Urinary bladder (tissue), 4 donors: ENCODE measurements around the gene ASPHD1. TPM values are rescaled to one million over a fixed set of nuclear protein-coding genes. Genes with fewer than 3 reads are reported as not detected.
"Not testable (repeated sequence)": the region's sequence is repeated elsewhere in the genome, so short reads cannot be mapped to it uniquely, and the experiment has no call there.

Experiments
- DNase-seq: peaks from one replicate; pipeline ENCODE4 v3.0.0-alpha.2; 2015; ENCODE audit errors: extremely low spot score
- H3K27ac ChIP-seq: one replicate; pipeline ENCODE4 v1.5.1; 2013; ENCODE audit warnings: low read depth, mild to moderate bottlenecking, moderate library complexity
- H3K36me3 ChIP-seq: one replicate; pipeline ENCODE4 v1.6.1; 2013; ENCODE audit warnings: mild to moderate bottlenecking, moderate library complexity; ENCODE audit not compliant: insufficient read depth
- H3K4me1 ChIP-seq: one replicate; pipeline ENCODE4 v1.6.1; 2013; ENCODE audit warnings: mild to moderate bottlenecking, moderate library complexity; ENCODE audit not compliant: insufficient read depth
- H3K4me3 ChIP-seq: one replicate; pipeline ENCODE4 v1.5.1; 2013; ENCODE audit warnings: low read depth, low read length
- WGBS: extraction: QIAGEN DNeasy Blood & Tissue Kit; methylation state at CpG from one replicate; pipeline ENCODE4 v1.1.7; 2013; 5-methylcytosine and 5-hydroxymethylcytosine counted together
- polyA plus RNA-seq: library from polyadenylated mRNA; stranded (reverse); fragments of 200-250 nt; gene quantifications from one replicate; pipeline ENCODE4 v1.2.3, GENCODE V29; 2013
- total RNA-seq: library from RNA; depleted of rRNA; stranded (reverse); fragments of >200 nt; gene quantifications from one replicate; pipeline ENCODE4 v1.2.3, GENCODE V29; 2014
- donor health status: healthy with polysubstance abuse.
- donor health status: healthy.

ASPHD1 gene
- total and polyA plus RNA-seq, 2 donors, result 0.16 to 1.1 TPM

GRCh38 chr16:29868396-29869009, 31.8 kb upstream of the ASPHD1 start:
- WGBS, result 66% methylated on average over 8 of the region's 8 CpGs
- no peaks in the 10 kb centered on the region for H3K36me3 ChIP-seq
- H3K4me1 ChIP-seq, result no peaks in the 10 kb centered on the region
- H3K4me3 ChIP-seq, result no peak overlapping the region
- no peak overlapping the region for H3K27ac ChIP-seq
- DNase-seq, result no peak

- H3K4me3 ChIP-seq, H3K36me3 ChIP-seq, H3K4me1 ChIP-seq, DNase-seq, H3K27ac ChIP-seq: not testable (repeated sequence)
- WGBS, result 83% methylated on average over 8 of the region's 8 CpGs
Measured at GRCh38 chr16:29869067-29869466, 31.2 kb upstream of the ASPHD1 start.

- H3K27ac ChIP-seq, result no peak overlapping the region
- DNase-seq, result no peak
- WGBS, result 91% methylated on average over 16 of the region's 16 CpGs
- H3K4me1 ChIP-seq, result no peaks in the 10 kb centered on the region
- H3K4me3 ChIP-seq, result no peak overlapping the region
- H3K36me3 ChIP-seq, result no peaks in the 10 kb centered on the region
Measured at GRCh38 chr16:29871822-29872546, 28.3 kb upstream of the ASPHD1 start.

- H3K36me3 ChIP-seq, result no peaks in the 10 kb centered on the region
- H3K4me1 ChIP-seq, result no peaks in the 10 kb centered on the region
- no peak for DNase-seq
- H3K27ac ChIP-seq, result no peak overlapping the region
- H3K4me3 ChIP-seq, result no peak overlapping the region
- WGBS, result 91% methylated on average over 26 of the region's 26 CpGs
Measured at GRCh38 chr16:29873319-29873718, 27.0 kb upstream of the ASPHD1 start.

GRCh38 chr16:29875206-29875605, 25.1 kb upstream of the ASPHD1 start:
- WGBS, result 92% methylated on average over 6 of the region's 6 CpGs

GRCh38 chr16:29876217-29876593, 24.1 kb upstream of the ASPHD1 start:
- no peak overlapping the region for H3K27ac ChIP-seq
- no peak overlapping the region for H3K4me3 ChIP-seq
- DNase-seq, result no peak
- 28% methylated on average over 18 of the region's 18 CpGs for WGBS
- H3K4me1 ChIP-seq, result no peaks in the 10 kb centered on the region
- H3K36me3 ChIP-seq, result no peaks in the 10 kb centered on the region

More at GRCh38 chr16:29875206-29875605, 25.1 kb upstream of the ASPHD1 start:
- DNase-seq, result no peak
- no peak overlapping the region for H3K4me3 ChIP-seq
- no peaks in the 10 kb centered on the region for H3K4me1 ChIP-seq
- H3K36me3 ChIP-seq, result no peaks in the 10 kb centered on the region
- no peak overlapping the region for H3K27ac ChIP-seq

GRCh38 chr16:29876594-29877249, 23.6 kb upstream of the ASPHD1 start:
- H3K27ac ChIP-seq, result no peak overlapping the region
- no peak for DNase-seq
- WGBS, result 9% methylated on average over 45 of the region's 45 CpGs
- no peaks in the 10 kb centered on the region for H3K4me1 ChIP-seq
- no peak overlapping the region for H3K4me3 ChIP-seq
- no peaks in the 10 kb centered on the region for H3K36me3 ChIP-seq

- H3K27ac ChIP-seq, result no peak overlapping the region
- H3K4me3 ChIP-seq, result no peak overlapping the region
- DNase-seq, result no peak
- H3K36me3 ChIP-seq, result no peaks in the 10 kb centered on the region
- WGBS, result 16% methylated on average over 28 of the region's 28 CpGs
- H3K4me1 ChIP-seq, result no peaks in the 10 kb centered on the region
Measured at GRCh38 chr16:29877266-29877961, 22.9 kb upstream of the ASPHD1 start.

GRCh38 chr16:29878172-29878571, 22.1 kb upstream of the ASPHD1 start:
- Histone ChIP-seq H3K36me3 (no peaks in the 10 kb centered on the region), H3K27ac (no peak overlapping the region), H3K4me1 (no peaks in the 10 kb centered on the region), H3K4me3 (no peak overlapping the region)
- 89% methylated on average over 14 of the region's 14 CpGs for WGBS
- DNase-seq, result no peak

GRCh38 chr16:29881050-29881449, 19.2 kb upstream of the ASPHD1 start:
- H3K4me1 ChIP-seq, result no peaks in the 10 kb centered on the region
- DNase-seq, result no peak

GRCh38 chr16:29883987-29884386, 16.3 kb upstream of the ASPHD1 start:
- 71% methylated on average over 6 of the region's 6 CpGs for WGBS
- no peaks in the 10 kb centered on the region for H3K4me1 ChIP-seq
- no peak for DNase-seq
- H3K36me3 ChIP-seq, result no peaks in the 10 kb centered on the region
- no peak overlapping the region for H3K4me3 ChIP-seq
- no peak overlapping the region for H3K27ac ChIP-seq

More at GRCh38 chr16:29881050-29881449, 19.2 kb upstream of the ASPHD1 start:
- WGBS, result 95% methylated on average over 3 of the region's 3 CpGs
- H3K4me3 ChIP-seq, result no peak overlapping the region
- no peaks in the 10 kb centered on the region for H3K36me3 ChIP-seq
- no peak overlapping the region for H3K27ac ChIP-seq

- not testable (repeated sequence) for H3K4me3 ChIP-seq, H3K4me1 ChIP-seq, H3K27ac ChIP-seq, H3K36me3 ChIP-seq, DNase-seq
- WGBS, result 94% methylated on average over 3 of the region's 3 CpGs
Measured at GRCh38 chr16:29889372-29889771, 10.9 kb upstream of the ASPHD1 start.

- 71% methylated on average over 10 of the region's 10 CpGs for WGBS
- DNase-seq, result no peak
- no peak overlapping the region for H3K4me3 ChIP-seq
- H3K4me1 ChIP-seq, result no peaks in the 10 kb centered on the region
- H3K36me3 ChIP-seq, result no peaks in the 10 kb centered on the region
- no peak overlapping the region for H3K27ac ChIP-seq
Measured at GRCh38 chr16:29891525-29892457, 8.5 kb upstream of the ASPHD1 start.
